CD4-positive, alpha-beta T cell (primary cell): ENCODE data around the gene PSPH. TPM values are rescaled to one million over a fixed set of nuclear protein-coding genes. Genes with fewer than 3 reads are reported as not detected.
"Not testable (repeated sequence)": the region's sequence is repeated elsewhere in the genome, so short reads cannot be mapped to it uniquely, and the experiment has no call there.

Source experiments
- ATAC-seq: fragments of 200-7000 bp; cut with Tn5 transposase; one replicate; pipeline ENCODE4 v1.10.0; 2022; ENCODE audit warnings: mild to moderate bottlenecking; ENCODE audit not compliant: poor library complexity
- CTCF ChIA-PET: fragments of 350-600 bp; sonication (Branson Sonifier 250); formaldehyde crosslinking; loops from one replicate; lab custom pipeline; 2021; ENCODE audit warnings: antibody characterized with exemption, inconsistent platforms; lab: Charles Lee
- POLR2A ChIA-PET: fragments of 350-600 bp; sonication (Branson Sonifier 250); formaldehyde crosslinking; loops from one replicate; lab custom pipeline; 2021; ENCODE audit warnings: antibody characterized with exemption, inconsistent platforms; lab: Charles Lee
- DNase-seq, 14 experiments: peaks; one replicate each; pipeline ENCODE4 v3.0.0-alpha.2; 2013 to 2020; ENCODE audit warnings: mixed read lengths in 2 of 14
- H3K27ac ChIP-seq, 2 donors: one replicate each; pipeline versions ENCODE4 v1.5.1 to v1.7.0; 2013; ENCODE audit warnings: low read length in 2 of 2, low read depth in 1 of 2, mild to moderate bottlenecking in 1 of 2
- H3K27me3 ChIP-seq, 2 experiments: 1 replicate in 1 of 2; 2 replicates in 1 of 2; pipeline versions ENCODE4 v1.6.1 to v1.7.0; 2013; ENCODE audit warnings: low read length in 2 of 2, control low read depth in 1 of 2, mild to moderate bottlenecking in 1 of 2, moderate library complexity in 1 of 2; ENCODE audit not compliant: insufficient read depth in 2 of 2, control insufficient read depth in 1 of 2
- H3K36me3 ChIP-seq: one replicate; pipeline ENCODE4 v1.6.1; 2013; ENCODE audit warnings: low read length, control low read depth; ENCODE audit not compliant: insufficient read depth
- H3K4me1 ChIP-seq: one replicate; pipeline ENCODE4 v1.6.1; 2013; ENCODE audit warnings: low read length, control low read depth; ENCODE audit not compliant: insufficient read depth
- H3K4me3 ChIP-seq: one replicate; pipeline ENCODE4 v1.5.1; 2013; ENCODE audit warnings: mild to moderate bottlenecking, low read length, moderate library complexity
- H3K9me3 ChIP-seq, 2 experiments: 1 replicate in 1 of 2; 2 replicates in 1 of 2; pipeline versions ENCODE4 v1.6.1 to v1.7.0; 2013; ENCODE audit warnings: low read length in 2 of 2, mild to moderate bottlenecking in 2 of 2, control low read depth in 1 of 2, moderate library complexity in 1 of 2; ENCODE audit not compliant: control insufficient read depth in 1 of 2, insufficient read depth in 1 of 2
- H3K27ac Mint-ChIP-seq: one replicate; pipeline ENCODE4 v1.8.0; 2020; ENCODE audit warnings: mixed read lengths
- H3K27me3 Mint-ChIP-seq: one replicate; pipeline ENCODE4 v1.8.0; 2021; ENCODE audit warnings: mixed read lengths
- H3K36me3 Mint-ChIP-seq: one replicate; pipeline ENCODE4 v1.8.0; 2021; ENCODE audit warnings: low read depth, mixed read lengths
- H3K4me1 Mint-ChIP-seq: one replicate; pipeline ENCODE4 v1.8.0; 2021; ENCODE audit warnings: low read depth, mixed read lengths
- H3K4me3 Mint-ChIP-seq: one replicate; pipeline ENCODE4 v1.8.0; 2020; ENCODE audit warnings: mild to moderate bottlenecking, mixed read lengths
- H3K9me3 Mint-ChIP-seq: one replicate; pipeline ENCODE4 v1.8.0; 2020; ENCODE audit warnings: mixed read lengths
- intact Hi-C, 2 experiments: fragments of 100-400 bp; cut with DNase I in 1 of 2; cut with micrococcal nuclease in 1 of 2; formaldehyde crosslinking; loops; one replicate each; pipeline versions ENCODE4 v1.15.1 to v1.9.0; 2023 to 2025; cut with DNase I, micrococcal nuclease
- total RNA-seq, 174 experiments: library from RNA in 2 of 174; stranded (reverse) in 2 of 174; gene quantifications; one replicate each; pipeline ENCODE4 v1.2.3 and lab custom pipeline; 2021 to 2026
- TF ChIP-seq, protein P1 (sequence below): fragments of 200-600 bp; IDR thresholded peaks from one replicate; pipeline ENCODE4 v1.8.0; 2022; ENCODE audit warnings: antibody characterized with exemption, mild to moderate bottlenecking

Gene PSPH
- total RNA-seq, 2 experiments from 2014 or later, result 1.2 to 1.9 TPM

DNA sequence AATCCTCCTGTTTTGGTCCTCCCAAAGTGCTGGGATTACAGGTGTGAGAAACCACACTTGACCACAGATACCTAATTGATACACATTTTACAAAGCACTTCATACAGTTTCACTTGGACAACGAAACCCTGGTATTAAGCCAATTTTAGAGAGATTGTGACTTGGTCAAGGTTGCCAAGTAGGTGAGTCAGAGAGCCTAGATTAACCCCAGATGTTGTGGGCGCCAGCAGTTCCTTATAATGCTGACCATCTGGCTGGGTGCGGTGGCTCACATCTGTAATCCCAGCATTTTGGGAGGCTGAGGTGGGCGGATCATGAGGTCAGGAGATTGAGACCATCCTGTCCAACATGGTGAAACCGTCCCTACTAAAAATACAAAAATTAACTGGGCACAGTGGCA lies 46.5 kb upstream of the PSPH start:
- H3K27me3 Mint-ChIP-seq, result no peaks in the 10 kb centered on the region
- Histone ChIP-seq H3K36me3 (peaks cover 40% of the 10 kb centered on the region), H3K27me3 (no peaks in the 10 kb centered on the region), H3K9me3 (no peaks in the 10 kb centered on the region), H3K27ac (no peak overlapping the region), H3K4me1 (no peaks in the 10 kb centered on the region), H3K4me3 (no peak overlapping the region)
- intact Hi-C loops, result no loop called here
- H3K9me3 Mint-ChIP-seq, result no peaks in the 10 kb centered on the region
- DNase-seq, result no peak
- no peak for ATAC-seq
- peaks cover 38% of the 10 kb centered on the region for H3K36me3 Mint-ChIP-seq
- TF ChIP-seq, protein P1, sequence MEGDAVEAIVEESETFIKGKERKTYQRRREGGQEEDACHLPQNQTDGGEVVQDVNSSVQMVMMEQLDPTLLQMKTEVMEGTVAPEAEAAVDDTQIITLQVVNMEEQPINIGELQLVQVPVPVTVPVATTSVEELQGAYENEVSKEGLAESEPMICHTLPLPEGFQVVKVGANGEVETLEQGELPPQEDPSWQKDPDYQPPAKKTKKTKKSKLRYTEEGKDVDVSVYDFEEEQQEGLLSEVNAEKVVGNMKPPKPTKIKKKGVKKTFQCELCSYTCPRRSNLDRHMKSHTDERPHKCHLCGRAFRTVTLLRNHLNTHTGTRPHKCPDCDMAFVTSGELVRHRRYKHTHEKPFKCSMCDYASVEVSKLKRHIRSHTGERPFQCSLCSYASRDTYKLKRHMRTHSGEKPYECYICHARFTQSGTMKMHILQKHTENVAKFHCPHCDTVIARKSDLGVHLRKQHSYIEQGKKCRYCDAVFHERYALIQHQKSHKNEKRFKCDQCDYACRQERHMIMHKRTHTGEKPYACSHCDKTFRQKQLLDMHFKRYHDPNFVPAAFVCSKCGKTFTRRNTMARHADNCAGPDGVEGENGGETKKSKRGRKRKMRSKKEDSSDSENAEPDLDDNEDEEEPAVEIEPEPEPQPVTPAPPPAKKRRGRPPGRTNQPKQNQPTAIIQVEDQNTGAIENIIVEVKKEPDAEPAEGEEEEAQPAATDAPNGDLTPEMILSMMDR, result no peak
- ChIA-PET CTCF (interaction anchor here (0.7 kb wide), 1 partner anchor 152 kb away, joined by 3 read pairs; no protein-coding TSS in a partner anchor), POLR2A (interaction anchor here (1.0 kb wide), 1 partner anchor 33 kb away, joined by 3 read pairs; no protein-coding TSS in a partner anchor)
- no peaks in the 10 kb centered on the region for H3K4me1 Mint-ChIP-seq
- no peak overlapping the region for H3K4me3 Mint-ChIP-seq
- H3K27ac Mint-ChIP-seq, result no peak overlapping the region

- H3K27me3 Mint-ChIP-seq, result no peaks in the 10 kb centered on the region
- no peak within 1 kb of the TSS for H3K4me3 Mint-ChIP-seq
- Histone ChIP-seq H3K4me3 (no peak within 1 kb of the TSS), H3K4me1 (no peaks in the 10 kb centered on the region), H3K27me3 (no peaks in the 10 kb centered on the region), H3K27ac (no peak within 1 kb of the TSS), H3K9me3 (no peaks in the 10 kb centered on the region), H3K36me3 (peaks cover 8% of the 10 kb centered on the region)
- no peaks in the 10 kb centered on the region for H3K4me1 Mint-ChIP-seq
- ATAC-seq (no peak), DNase-seq (no peak)
- H3K27ac Mint-ChIP-seq, result no peak within 1 kb of the TSS
- TF ChIP-seq, protein P1, result no peak
- POLR2A ChIA-PET, result interaction anchor here (1.4 kb wide), 1 partner anchor 13 kb away, joined by 6 read pairs; the partner anchor contains the start of gene CHCHD2
- H3K36me3 Mint-ChIP-seq, result peaks cover 16% of the 10 kb centered on the region
- intact Hi-C loops, result no loop called here
- H3K9me3 Mint-ChIP-seq, result no peaks in the 10 kb centered on the region
- CTCF ChIA-PET, result no interaction called here
Observed at GRCh38 chr7:56092789-56093531, 41.7 kb upstream of the PSPH start, which contains the start of gene PHKG1. TSS of gene PHKG1 (minus strand) at chr7:56092952. CDS start at chr7:56088941, 4,011 bp downstream.

- H3K9me3 Mint-ChIP-seq, H3K27me3 ChIP-seq, DNase-seq, H3K27ac Mint-ChIP-seq, CTCF ChIA-PET, H3K36me3 ChIP-seq, H3K27ac ChIP-seq, H3K9me3 ChIP-seq, H3K27me3 Mint-ChIP-seq, H3K4me1 ChIP-seq, H3K4me3 ChIP-seq, intact Hi-C loops, H3K4me1 Mint-ChIP-seq, H3K4me3 Mint-ChIP-seq, ATAC-seq: not testable (repeated sequence)
- peaks cover 16% of the 10 kb centered on the region for H3K36me3 Mint-ChIP-seq
- POLR2A ChIA-PET, result interaction anchor here (1.4 kb wide), 1 partner anchor 14 kb away, joined by 6 read pairs; the partner anchor contains the start of gene CHCHD2
Observed at GRCh38 chr7:56092388-56092787, 41.1 kb upstream of the PSPH start.
